Thoracic aorta (tissue), 2 donors: ENCODE data around the gene SPRY4. TPM values are rescaled to one million over a fixed set of nuclear protein-coding genes. Genes with fewer than 3 reads are reported as not detected.

Experiments
- ATAC-seq: fragments of 150-250 bp; one replicate; pipeline ENCODE4 v1.8.0; 2017; ENCODE audit warnings: low read depth; ENCODE audit not compliant: insufficient number of reproducible peaks, low FRiP score
- DNase-seq: peaks from one replicate; pipeline ENCODE4 v3.0.0-alpha.2; 2020; ENCODE audit warnings: low spot score
- H3K27ac ChIP-seq, 2 donors: fragments of 200-600 bp; sonication (generic); 1 replicate in 1 of 2; 2 replicates in 1 of 2; pipeline ENCODE4 v1.5.1; 2016; ENCODE audit warnings: mild to moderate bottlenecking in 2 of 2, moderate library complexity in 2 of 2
- H3K27me3 ChIP-seq: fragments of 200-600 bp; sonication (generic); replicated peaks from 2 replicates; pipeline ENCODE4 v1.6.0; 2016; ENCODE audit warnings: mild to moderate bottlenecking; ENCODE audit not compliant: insufficient read depth
- H3K36me3 ChIP-seq: fragments of 200-600 bp; sonication (generic); one replicate; pipeline ENCODE4 v1.5.1; 2016
- H3K4me1 ChIP-seq, 2 donors: fragments of 200-600 bp; sonication (generic); 1 replicate in 1 of 2; 2 replicates in 1 of 2; pipeline versions ENCODE4 v1.5.1 to v1.6.0; 2016; ENCODE audit warnings: low read depth in 2 of 2, mild to moderate bottlenecking in 1 of 2; ENCODE audit not compliant: control insufficient read depth in 1 of 2
- H3K4me3 ChIP-seq: fragments of 200-600 bp; sonication (generic); 2 replicates; pipeline ENCODE4 v1.5.1; 2016; ENCODE audit warnings: mild to moderate bottlenecking
- H3K9me3 ChIP-seq: fragments of 200-600 bp; sonication (generic); 2 replicates; pipeline ENCODE4 v1.5.1; 2016
- CTCF ChIP-seq: fragments of 200-600 bp; sonication (generic); IDR thresholded peaks from one replicate; pipeline ENCODE4 v1.5.1; 2019; ENCODE audit warnings: antibody characterized with exemption
- total RNA-seq, 2 donors: library from RNA; depleted of rRNA; stranded (reverse); fragments of >200 nt; gene quantifications; one replicate each; pipeline versions ENCODE4 v1.1.0 to v1.2.3, GENCODE V29; 2016

The SPRY4 gene
- total RNA-seq, 2 donors from 2014 or later, result 63.4 to 136 TPM

DNA sequence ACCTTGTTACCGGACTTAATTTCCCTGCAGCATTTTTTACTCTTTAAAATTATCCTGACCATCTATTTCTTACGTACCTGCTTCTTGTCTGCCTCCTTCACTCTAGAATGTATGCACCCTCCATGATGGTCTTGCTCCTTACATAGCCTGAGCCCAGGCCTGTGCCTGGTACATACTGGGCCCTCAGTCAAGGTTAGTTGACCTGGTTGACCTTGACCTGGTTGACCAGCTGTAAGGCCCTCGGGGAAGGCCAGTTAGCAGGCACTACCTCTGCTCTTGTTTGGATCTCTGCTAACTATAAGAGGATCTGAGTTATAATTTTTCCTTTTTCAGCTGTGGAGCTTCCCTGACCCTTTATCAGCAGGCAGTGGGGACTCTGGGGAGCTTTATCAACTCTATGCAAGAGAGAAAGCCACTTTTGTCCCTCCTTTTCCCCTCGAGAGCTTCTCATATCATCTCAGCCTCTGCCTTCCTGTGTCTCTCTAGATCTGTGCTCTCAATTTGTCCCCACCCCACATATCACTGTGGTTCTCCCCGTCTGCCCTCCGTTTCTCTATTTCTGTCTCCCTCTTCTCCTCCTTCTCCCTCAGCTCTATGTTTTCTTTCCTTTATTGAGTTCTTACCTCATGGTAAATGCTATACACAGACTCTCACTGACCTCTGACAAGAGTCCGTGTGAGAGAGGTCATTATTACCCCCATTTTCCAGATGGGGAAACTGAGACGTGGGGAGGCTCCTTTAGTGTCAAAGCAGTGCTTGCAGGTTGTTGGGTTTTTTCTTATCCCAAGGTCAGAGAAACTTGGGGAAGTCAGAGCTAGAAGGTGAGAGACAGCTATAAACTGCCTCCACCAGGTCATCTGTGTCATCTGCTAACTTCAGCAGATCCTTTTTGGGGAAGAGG is 28.6 kb downstream of the SPRY4 start:
- ATAC-seq (no peak), DNase-seq (no peak)
- no peaks in the 10 kb centered on the region for H3K27me3 ChIP-seq
- peaks cover 24 to 46% of the 10 kb centered on the region in 2 donors for H3K4me1 ChIP-seq
- no peak overlapping the region for H3K4me3 ChIP-seq
- no peak for TF ChIP-seq CTCF
- H3K36me3 ChIP-seq, result no peaks in the 10 kb centered on the region
- peak overlapping the region; percentile 81 to 96 for H3K27ac ChIP-seq
- no peaks in the 10 kb centered on the region for H3K9me3 ChIP-seq

DNA sequence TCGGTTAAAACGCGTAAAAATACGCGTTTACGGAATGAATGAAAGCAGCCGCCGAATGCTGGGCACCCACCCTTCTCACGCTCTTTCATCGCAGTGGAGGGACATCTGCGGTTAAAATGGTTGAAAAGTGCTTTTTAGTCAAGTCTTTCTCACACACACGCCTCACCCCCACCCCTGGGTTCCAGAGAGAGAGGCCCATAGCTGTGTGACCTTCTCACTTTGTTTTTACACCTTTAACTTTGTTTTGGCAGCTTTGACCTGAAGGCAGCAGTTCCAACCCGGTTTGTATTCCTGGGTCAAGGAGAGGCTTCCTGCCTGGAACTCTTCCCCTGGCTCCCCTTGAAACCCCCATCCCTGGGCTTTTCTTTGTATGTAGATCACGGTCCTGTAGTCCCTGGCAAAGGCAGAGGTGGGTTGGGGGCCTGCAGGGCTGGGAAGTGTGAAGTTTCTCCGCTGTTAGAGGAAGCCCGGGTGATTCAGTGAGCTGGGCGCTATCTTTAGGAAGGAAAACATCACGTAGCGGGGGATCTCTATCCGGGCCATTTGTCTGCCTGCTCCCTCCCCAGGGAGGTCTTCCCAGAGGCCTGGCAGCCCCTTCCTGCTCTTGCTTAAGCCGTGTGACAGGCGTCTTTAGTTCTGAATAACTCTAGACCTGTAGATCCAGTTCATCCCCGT is 29.6 kb downstream of the SPRY4 start:
- H3K4me3 ChIP-seq, result peak overlapping the region; percentile 12
- DNase-seq (no peak), ATAC-seq (no peak)
- peaks cover 24 to 49% of the 10 kb centered on the region in 2 donors for H3K4me1 ChIP-seq
- no peak for TF ChIP-seq CTCF
- no peaks in the 10 kb centered on the region for H3K9me3 ChIP-seq
- no peaks in the 10 kb centered on the region for H3K36me3 ChIP-seq
- H3K27ac ChIP-seq, result peak overlapping the region; percentile 81 to 96
- H3K27me3 ChIP-seq, result no peaks in the 10 kb centered on the region

GRCh38 chr5:142293486-142293885 is 31.3 kb downstream of the SPRY4 start:
- Histone ChIP-seq H3K4me3 (no peak overlapping the region), H3K4me1 (peaks cover 24 to 53% of the 10 kb centered on the region in 2 donors), H3K27ac (no peak overlapping the region), H3K9me3 (no peaks in the 10 kb centered on the region), H3K27me3 (no peaks in the 10 kb centered on the region), H3K36me3 (no peaks in the 10 kb centered on the region)
- ATAC-seq (no peak), DNase-seq (no peak)
- no peak for TF ChIP-seq CTCF

GRCh38 chr5:142292808-142293207 is 32.0 kb downstream of the SPRY4 start:
- Histone ChIP-seq H3K27ac (no peak overlapping the region), H3K4me3 (no peak overlapping the region), H3K36me3 (no peaks in the 10 kb centered on the region), H3K4me1 (peaks cover 24 to 57% of the 10 kb centered on the region in 2 donors), H3K27me3 (no peaks in the 10 kb centered on the region), H3K9me3 (no peaks in the 10 kb centered on the region)
- ATAC-seq, result no peak
- no peak for TF ChIP-seq CTCF
- no peak for DNase-seq

DNA sequence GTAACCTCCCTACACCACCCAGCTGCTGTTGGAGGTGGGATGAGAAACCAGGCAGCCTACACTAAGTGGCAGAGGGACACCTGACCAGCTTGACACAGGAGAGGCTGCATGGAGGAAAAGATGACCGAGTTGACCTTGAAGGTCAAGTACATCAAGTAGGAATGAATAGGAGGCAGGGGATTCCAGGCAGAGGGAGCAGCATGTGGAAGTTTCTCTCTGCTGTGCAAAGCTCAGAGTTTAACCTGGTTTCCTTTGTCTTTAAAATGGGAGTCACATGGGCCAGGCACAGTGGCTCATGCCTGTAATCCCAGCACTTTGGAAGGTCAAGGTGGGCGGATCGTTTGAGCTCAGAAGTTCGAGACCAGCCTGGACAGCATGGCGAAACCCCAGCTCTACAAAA is 32.6 kb downstream of the SPRY4 start:
- no peak for DNase-seq
- Histone ChIP-seq H3K36me3 (no peaks in the 10 kb centered on the region), H3K4me1 (peaks cover 23 to 57% of the 10 kb centered on the region in 2 donors), H3K4me3 (no peak overlapping the region), H3K27me3 (no peaks in the 10 kb centered on the region), H3K27ac (no peak overlapping the region), H3K9me3 (no peaks in the 10 kb centered on the region)
- TF ChIP-seq CTCF, result no peak
- no peak for ATAC-seq
